ENCODE measurements around the gene ZNF747. TPM values are rescaled to one million over a fixed set of nuclear protein-coding genes. Genes with fewer than 3 reads are reported as not detected.
A peak's percentile ranks its signal among the peaks of the same experiment; 100 is the strongest.

ZNF747 gene
- total RNA-seq, 3 donors from 2014 or later, result 14.2 to 15.4 (median 15.2) TPM

GRCh38 chr16:30565526-30565925, 30.9 kb upstream of the ZNF747 start:
- H3K4me3 Mint-ChIP-seq, result no peak overlapping the region

GRCh38 chr16:30562021-30562420, 27.4 kb upstream of the ZNF747 start:
- Mint-ChIP-seq H3K4me1 (ENCODE audit: low read depth) (peaks cover 33% of the 10 kb centered on the region), H3K27me3 (ENCODE audit: low read depth) (no peaks in the 10 kb centered on the region), H3K36me3 (ENCODE audit: insufficient read depth) (no peaks in the 10 kb centered on the region), H3K4me3 (peak overlapping the region; percentile 82), H3K9me3 (no peaks in the 10 kb centered on the region)
- DNase-seq (no peak), ATAC-seq (no peak)

More at GRCh38 chr16:30565526-30565925, 30.9 kb upstream of the ZNF747 start:
- peaks cover 37% of the 10 kb centered on the region for H3K4me1 Mint-ChIP-seq (ENCODE audit: low read depth)
- DNase-seq, result no peak
- no peak for ATAC-seq
- H3K9me3 Mint-ChIP-seq, result no peaks in the 10 kb centered on the region
- no peaks in the 10 kb centered on the region for H3K36me3 Mint-ChIP-seq (ENCODE audit: insufficient read depth)
- no peaks in the 10 kb centered on the region for H3K27me3 Mint-ChIP-seq (ENCODE audit: low read depth)

- Mint-ChIP-seq H3K4me3 (peak overlapping the region; percentile 82), H3K4me1 (ENCODE audit: low read depth) (peaks cover 30% of the 10 kb centered on the region), H3K27me3 (ENCODE audit: low read depth) (no peaks in the 10 kb centered on the region), H3K9me3 (no peaks in the 10 kb centered on the region), H3K36me3 (ENCODE audit: insufficient read depth) (peaks cover 1% of the 10 kb centered on the region)
- ATAC-seq, result no peak
- no peak for DNase-seq
These were observed 26.6 kb upstream of the ZNF747 start for GRCh38 chr16:30561089-30561816.

GRCh38 chr16:30559690-30560089, 25.0 kb upstream of the ZNF747 start:
- Mint-ChIP-seq H3K36me3 (ENCODE audit: insufficient read depth) (peaks cover 5% of the 10 kb centered on the region), H3K9me3 (no peaks in the 10 kb centered on the region), H3K4me3 (no peak overlapping the region), H3K27me3 (ENCODE audit: low read depth) (no peaks in the 10 kb centered on the region), H3K4me1 (ENCODE audit: low read depth) (peaks cover 30% of the 10 kb centered on the region)
- ATAC-seq (no peak), DNase-seq (no peak)

- H3K27me3 Mint-ChIP-seq (ENCODE audit: low read depth), result no peaks in the 10 kb centered on the region
- peak overlapping the region; percentile 89 for H3K4me3 Mint-ChIP-seq
- H3K9me3 Mint-ChIP-seq, result no peaks in the 10 kb centered on the region
- peaks cover 37% of the 10 kb centered on the region for H3K4me1 Mint-ChIP-seq (ENCODE audit: low read depth)
- H3K36me3 Mint-ChIP-seq (ENCODE audit: insufficient read depth), result peaks cover 11% of the 10 kb centered on the region
- ATAC-seq, result no peak
- no peak for DNase-seq
These were observed 24.2 kb upstream of the ZNF747 start for GRCh38 chr16:30558789-30559377.

GRCh38 chr16:30557957-30558788, 23.5 kb upstream of the ZNF747 start, which contains the start of gene ZNF764:
Gene ZNF764 (minus strand): TSS chr16:30558374. CDS start chr16:30558182, 192 bp downstream.
- peaks cover 44% of the 10 kb centered on the region for H3K4me1 Mint-ChIP-seq (ENCODE audit: low read depth)
- DNase-seq (peak; percentile 96), ATAC-seq (peak; percentile 94 to 96)
- peaks cover 15% of the 10 kb centered on the region for H3K36me3 Mint-ChIP-seq (ENCODE audit: insufficient read depth)
- H3K27me3 Mint-ChIP-seq (ENCODE audit: low read depth), result no peaks in the 10 kb centered on the region
- H3K4me3 Mint-ChIP-seq, result peak within 1 kb of the TSS; percentile 89
- no peaks in the 10 kb centered on the region for H3K9me3 Mint-ChIP-seq

- DNase-seq (no peak), ATAC-seq (peak in 1 of 2 donors; percentile 0)
- H3K27me3 Mint-ChIP-seq (ENCODE audit: low read depth), result no peaks in the 10 kb centered on the region
- H3K9me3 Mint-ChIP-seq, result no peaks in the 10 kb centered on the region
- H3K36me3 Mint-ChIP-seq (ENCODE audit: insufficient read depth), result peaks cover 15% of the 10 kb centered on the region
- H3K4me1 Mint-ChIP-seq (ENCODE audit: low read depth), result peaks cover 49% of the 10 kb centered on the region
- peak overlapping the region; percentile 89 for H3K4me3 Mint-ChIP-seq
These were observed 23.0 kb upstream of the ZNF747 start for GRCh38 chr16:30557707-30557956.

GRCh38 chr16:30556125-30556473, 21.4 kb upstream of the ZNF747 start:
- H3K36me3 Mint-ChIP-seq (ENCODE audit: insufficient read depth), result peaks cover 15% of the 10 kb centered on the region

GRCh38 chr16:30555315-30556124, 20.9 kb upstream of the ZNF747 start:
- peak overlapping the region; percentile 89 for H3K4me3 Mint-ChIP-seq
- H3K9me3 Mint-ChIP-seq, result no peaks in the 10 kb centered on the region
- H3K36me3 Mint-ChIP-seq (ENCODE audit: insufficient read depth), result peaks cover 15% of the 10 kb centered on the region
- ATAC-seq (no peak), DNase-seq (no peak)
- H3K4me1 Mint-ChIP-seq (ENCODE audit: low read depth), result peaks cover 58% of the 10 kb centered on the region
- H3K27me3 Mint-ChIP-seq (ENCODE audit: low read depth), result no peaks in the 10 kb centered on the region

More at GRCh38 chr16:30556125-30556473, 21.4 kb upstream of the ZNF747 start:
- Mint-ChIP-seq H3K9me3 (no peaks in the 10 kb centered on the region), H3K27me3 (ENCODE audit: low read depth) (no peaks in the 10 kb centered on the region), H3K4me3 (peak overlapping the region; percentile 89), H3K4me1 (ENCODE audit: low read depth) (peaks cover 58% of the 10 kb centered on the region)
- no peak for ATAC-seq
- DNase-seq, result no peak

GRCh38 chr16:30554557-30555314, 20.1 kb upstream of the ZNF747 start:
- DNase-seq, result no peak
- Mint-ChIP-seq H3K4me1 (ENCODE audit: low read depth) (peaks cover 58% of the 10 kb centered on the region), H3K9me3 (no peaks in the 10 kb centered on the region), H3K27me3 (ENCODE audit: low read depth) (no peaks in the 10 kb centered on the region), H3K4me3 (no peak overlapping the region), H3K36me3 (ENCODE audit: insufficient read depth) (peaks cover 15% of the 10 kb centered on the region)
- no peak for ATAC-seq

GRCh38 chr16:30553393-30553899, 18.8 kb upstream of the ZNF747 start:
- H3K27me3 Mint-ChIP-seq (ENCODE audit: low read depth), result no peaks in the 10 kb centered on the region
- peaks cover 15% of the 10 kb centered on the region for H3K36me3 Mint-ChIP-seq (ENCODE audit: insufficient read depth)
- H3K9me3 Mint-ChIP-seq, result no peaks in the 10 kb centered on the region
- DNase-seq, result no peak
- H3K4me1 Mint-ChIP-seq (ENCODE audit: low read depth), result peaks cover 58% of the 10 kb centered on the region
- ATAC-seq, result no peak
- no peak overlapping the region for H3K4me3 Mint-ChIP-seq

- H3K27me3 Mint-ChIP-seq (ENCODE audit: low read depth), result no peaks in the 10 kb centered on the region
- DNase-seq (no peak), ATAC-seq (no peak)
- no peak overlapping the region for H3K4me3 Mint-ChIP-seq
- peaks cover 58% of the 10 kb centered on the region for H3K4me1 Mint-ChIP-seq (ENCODE audit: low read depth)
- H3K9me3 Mint-ChIP-seq, result no peaks in the 10 kb centered on the region
- peaks cover 15% of the 10 kb centered on the region for H3K36me3 Mint-ChIP-seq (ENCODE audit: insufficient read depth)
These were observed 18.3 kb upstream of the ZNF747 start for GRCh38 chr16:30552956-30553355.

- DNase-seq, result peak; percentile 49
- Mint-ChIP-seq H3K9me3 (no peaks in the 10 kb centered on the region), H3K4me3 (peak overlapping the region; percentile 72), H3K4me1 (ENCODE audit: low read depth) (peaks cover 52% of the 10 kb centered on the region), H3K36me3 (ENCODE audit: insufficient read depth) (peaks cover 15% of the 10 kb centered on the region), H3K27me3 (ENCODE audit: low read depth) (no peaks in the 10 kb centered on the region)
- ATAC-seq, result peak; percentile 85 to 90
These were observed 17.1 kb upstream of the ZNF747 start for GRCh38 chr16:30551781-30552180.
